Esophagus squamous epithelium (tissue), 4 donors: Measurements from ENCODE around the gene CREB5.
A peak's percentile ranks its signal among the peaks of the same experiment; 100 is the strongest.

ENCODE experiments used
- POLR2A ChIP-seq, 4 donors: fragments of 450-650 bp; IDR thresholded peaks; one replicate each; pipeline ENCODE4 v1.6.1; 2017; ENCODE audit warnings: antibody characterized with exemption in 4 of 4, mild to moderate bottlenecking in 4 of 4, moderate library complexity in 3 of 4
- TF ChIP-seq, protein P1 (sequence below), 6 experiments: fragments of 450-650 bp in 4 of 6; fragments of 200-600 bp in 2 of 6; sonication (generic) in 2 of 6; IDR thresholded peaks; one replicate each; pipeline ENCODE4 v1.5.1; 2016 to 2019; ENCODE audit warnings: antibody characterized with exemption in 6 of 6, mild to moderate bottlenecking in 4 of 6, moderate library complexity in 4 of 6

DNA sequence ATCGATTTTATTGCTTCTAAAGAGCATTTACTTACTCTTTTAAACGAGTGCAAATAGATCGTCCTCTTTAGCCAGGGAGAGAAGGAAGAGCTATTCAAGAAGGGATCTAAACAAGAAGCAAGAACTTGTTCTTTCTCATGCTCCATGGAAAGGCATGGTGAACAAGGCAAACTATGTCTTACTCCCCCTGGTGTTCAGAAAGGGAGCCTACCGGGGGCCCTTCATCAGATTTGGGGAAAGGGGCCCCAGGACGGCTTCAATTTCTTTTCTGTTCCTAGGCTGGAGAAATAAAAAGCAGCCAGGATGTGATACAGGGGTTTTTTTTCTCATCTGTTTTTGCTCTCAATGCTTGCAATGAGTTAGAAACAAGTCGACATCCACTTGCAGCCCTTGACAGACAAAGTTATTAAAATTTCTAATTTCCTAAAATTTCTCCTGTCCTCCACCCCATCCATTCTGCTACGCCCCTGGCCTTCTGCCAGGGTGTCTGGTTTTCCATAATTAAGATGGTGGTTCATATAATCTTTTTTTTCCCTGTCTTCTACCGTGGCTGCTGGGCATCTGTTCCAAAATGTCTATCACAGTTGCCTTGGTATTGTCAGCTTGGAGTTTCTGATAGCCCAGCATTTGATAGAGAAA is 214.4 kb downstream of the CREB5 start:
- TF ChIP-seq, protein P1, sequence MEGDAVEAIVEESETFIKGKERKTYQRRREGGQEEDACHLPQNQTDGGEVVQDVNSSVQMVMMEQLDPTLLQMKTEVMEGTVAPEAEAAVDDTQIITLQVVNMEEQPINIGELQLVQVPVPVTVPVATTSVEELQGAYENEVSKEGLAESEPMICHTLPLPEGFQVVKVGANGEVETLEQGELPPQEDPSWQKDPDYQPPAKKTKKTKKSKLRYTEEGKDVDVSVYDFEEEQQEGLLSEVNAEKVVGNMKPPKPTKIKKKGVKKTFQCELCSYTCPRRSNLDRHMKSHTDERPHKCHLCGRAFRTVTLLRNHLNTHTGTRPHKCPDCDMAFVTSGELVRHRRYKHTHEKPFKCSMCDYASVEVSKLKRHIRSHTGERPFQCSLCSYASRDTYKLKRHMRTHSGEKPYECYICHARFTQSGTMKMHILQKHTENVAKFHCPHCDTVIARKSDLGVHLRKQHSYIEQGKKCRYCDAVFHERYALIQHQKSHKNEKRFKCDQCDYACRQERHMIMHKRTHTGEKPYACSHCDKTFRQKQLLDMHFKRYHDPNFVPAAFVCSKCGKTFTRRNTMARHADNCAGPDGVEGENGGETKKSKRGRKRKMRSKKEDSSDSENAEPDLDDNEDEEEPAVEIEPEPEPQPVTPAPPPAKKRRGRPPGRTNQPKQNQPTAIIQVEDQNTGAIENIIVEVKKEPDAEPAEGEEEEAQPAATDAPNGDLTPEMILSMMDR (IDR thresholded peaks at IDR 0.05), result peak; percentile 20 to 74 (median 64)
- no peak for TF ChIP-seq POLR2A (IDR thresholded peaks at IDR 0.05)
